Upper lobe of left lung (tissue), 6 donors: ENCODE results near the gene RHOB. TPM values are rescaled to one million over a fixed set of nuclear protein-coding genes. Genes with fewer than 3 reads are reported as not detected.

Source experiments
- ATAC-seq, 2 donors: fragments of 200-7000 bp; cut with Tn5 transposase; one replicate each; pipeline ENCODE4 v1.9.1; 2022; ENCODE audit warnings: mild to moderate bottlenecking in 2 of 2, moderate library complexity in 2 of 2; ENCODE audit not compliant: low FRiP score in 2 of 2
- DNase-seq, 2 donors: peaks; one replicate each; pipeline ENCODE4 v3.0.0-alpha.2; 2019 to 2020
- H3K27ac ChIP-seq, 4 donors: fragments of 200-600 bp; sonication (generic); one replicate each; pipeline ENCODE4 v1.5.1; 2016 to 2019
- H3K27me3 ChIP-seq, 4 donors: fragments of 200-600 bp; sonication (generic); one replicate each; pipeline ENCODE4 v1.5.1; 2017 to 2019
- H3K36me3 ChIP-seq, 4 donors: fragments of 200-600 bp; sonication (generic); one replicate each; pipeline ENCODE4 v1.5.1; 2016 to 2019
- H3K4me1 ChIP-seq, 4 donors: fragments of 200-600 bp; sonication (generic); one replicate each; pipeline ENCODE4 v1.5.1; 2018 to 2019
- H3K4me3 ChIP-seq, 4 donors: fragments of 200-600 bp; sonication (generic); one replicate each; pipeline ENCODE4 v1.5.1; 2017 to 2019; ENCODE audit warnings: mild to moderate bottlenecking in 2 of 4, moderate library complexity in 1 of 4
- H3K9me3 ChIP-seq, 4 donors: fragments of 200-600 bp; sonication (generic); one replicate each; pipeline ENCODE4 v1.5.1; 2018 to 2019
- CTCF ChIP-seq, 6 experiments: fragments of 450-650 bp in 4 of 6; fragments of 200-600 bp in 2 of 6; sonication (generic) in 2 of 6; IDR thresholded peaks; one replicate each; pipeline ENCODE4 v1.5.1; 2016 to 2019; ENCODE audit warnings: antibody characterized with exemption in 6 of 6
- EP300 ChIP-seq, 4 donors: sonication (generic); formaldehyde crosslinking; IDR thresholded peaks; one replicate each; pipeline ENCODE4 v1.5.1; 2017; ENCODE audit warnings: antibody characterized with exemption in 4 of 4, control low read depth in 2 of 4
- POLR2A ChIP-seq, 4 donors: fragments of 450-650 bp; IDR thresholded peaks; one replicate each; pipeline ENCODE4 v1.5.1; 2016 to 2017; ENCODE audit warnings: antibody characterized with exemption in 4 of 4, mild to moderate bottlenecking in 2 of 4
- POLR2AphosphoS5 ChIP-seq, 2 donors: sonication (generic); formaldehyde crosslinking; IDR thresholded peaks; one replicate each; pipeline ENCODE4 v1.5.1; 2017; ENCODE audit warnings: antibody characterized with exemption in 2 of 2
- WGBS, 2 donors: methylation state at CpG; one replicate each; pipeline ENCODE4 v1.1.5; 2017 to 2018; 5-methylcytosine and 5-hydroxymethylcytosine counted together
- total RNA-seq, 6 donors: library from RNA; depleted of rRNA in 4 of 6; stranded (reverse); fragments of >200 nt in 4 of 6; gene quantifications; one replicate each; pipeline versions ENCODE4 v1.1.0 to v1.2.1, GENCODE V29; 2016 to 2021
- donor health status: DM: no; HTN: no; CAD: no; lungs with moderate emphysema.
- donor health status: DM: no; HTN: yes; CAD: no; lungs with severe emphysema.

The RHOB gene
- total RNA-seq, 6 donors from 2014 or later: 193 to 583 (median 336) TPM

DNA sequence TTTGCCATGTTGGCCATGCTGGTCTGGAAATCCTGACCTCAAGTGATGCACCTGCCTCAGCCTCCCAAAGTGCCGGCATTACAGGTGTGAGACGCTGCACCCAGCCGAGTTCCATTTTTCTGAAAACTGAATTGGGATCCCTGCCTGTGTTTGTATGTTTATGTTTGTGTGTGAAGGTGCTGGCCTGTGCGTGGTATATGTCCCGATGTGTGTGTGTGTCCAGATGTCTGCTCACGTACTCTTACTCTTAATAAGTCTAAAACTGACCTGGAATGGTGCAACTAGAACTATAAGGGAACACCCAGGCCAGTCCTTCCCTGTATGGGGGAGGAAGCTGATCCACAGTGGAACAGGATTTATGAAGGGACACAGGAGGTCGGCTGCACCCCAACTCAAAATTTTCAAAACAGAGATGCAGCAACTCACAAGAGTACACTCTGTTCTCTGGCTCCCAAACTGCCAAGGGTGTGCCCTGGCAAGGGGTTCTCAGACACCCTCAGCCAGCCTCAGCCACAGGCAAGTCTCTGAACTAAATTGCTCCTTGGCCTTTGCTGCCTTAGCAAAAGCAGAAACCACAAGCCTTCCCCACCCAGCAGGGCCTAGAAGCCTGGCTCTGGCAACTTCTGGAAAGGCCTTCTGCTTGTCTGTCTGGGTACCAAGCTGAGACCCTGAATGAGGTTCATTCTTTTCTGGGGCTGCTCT is 36.5 kb downstream of the RHOB start:
- H3K4me1 ChIP-seq: peaks cover 0 to 10% (median 3%) of the 10 kb centered on the region in 4 donors
- no peak for DNase-seq
- H3K27me3 ChIP-seq: no peaks in the 10 kb centered on the region
- ATAC-seq: peak in 1 of 2 donors; percentile 85
- WGBS, 2 donors: 92 to 100% methylated on average over 4 to 7 of the region's 7 CpGs
- H3K27ac ChIP-seq: peak overlapping the region in 1 of 4 donors; percentile 22
- H3K4me3 ChIP-seq: no peak overlapping the region
- no peaks in the 10 kb centered on the region for H3K9me3 ChIP-seq
- no peaks in the 10 kb centered on the region for H3K36me3 ChIP-seq
- TF ChIP-seq POLR2AphosphoS5 (IDR thresholded peaks at IDR 0.05) (no peak), EP300 (IDR thresholded peaks at IDR 0.05) (peak in 1 of 4 donors; percentile 34), POLR2A (IDR thresholded peaks at IDR 0.05) (no peak)

- TF ChIP-seq CTCF (IDR thresholded peaks at IDR 0.05) (no peak), POLR2AphosphoS5 (IDR thresholded peaks at IDR 0.05) (no peak), EP300 (IDR thresholded peaks at IDR 0.05) (no peak), POLR2A (IDR thresholded peaks at IDR 0.05) (no peak)
- H3K4me3 ChIP-seq: no peak overlapping the region
- 78 to 93% methylated on average over 4 to 6 of the region's 6 CpGs for WGBS, 2 donors
- H3K36me3 ChIP-seq: no peaks in the 10 kb centered on the region
- no peaks in the 10 kb centered on the region for H3K27me3 ChIP-seq
- no peak overlapping the region for H3K27ac ChIP-seq
- no peak for DNase-seq
- no peaks in the 10 kb centered on the region for H3K9me3 ChIP-seq
- no peak for ATAC-seq
- peaks cover 0 to 10% (median 3%) of the 10 kb centered on the region in 4 donors for H3K4me1 ChIP-seq
These were observed 37.3 kb downstream of the RHOB start for GRCh38 chr2:20484034-20484617.

GRCh38 chr2:20484810-20485611 is 38.1 kb downstream of the RHOB start:
- no peak overlapping the region for H3K4me3 ChIP-seq
- peaks cover 0 to 10% (median 3%) of the 10 kb centered on the region in 4 donors for H3K4me1 ChIP-seq
- no peaks in the 10 kb centered on the region for H3K36me3 ChIP-seq
- H3K27me3 ChIP-seq: no peaks in the 10 kb centered on the region
- no peak for TF ChIP-seq EP300 (IDR thresholded peaks at IDR 0.05)
- no peak for TF ChIP-seq POLR2AphosphoS5 (IDR thresholded peaks at IDR 0.05)
- TF ChIP-seq POLR2A (IDR thresholded peaks at IDR 0.05): no peak
- TF ChIP-seq CTCF (IDR thresholded peaks at IDR 0.05): no peak
- H3K9me3 ChIP-seq: no peaks in the 10 kb centered on the region
- no peak overlapping the region for H3K27ac ChIP-seq
- DNase-seq: no peak
- WGBS, 2 donors: 86 to 89% methylated on average over 8 of the region's 8 CpGs
- ATAC-seq: no peak

DNA sequence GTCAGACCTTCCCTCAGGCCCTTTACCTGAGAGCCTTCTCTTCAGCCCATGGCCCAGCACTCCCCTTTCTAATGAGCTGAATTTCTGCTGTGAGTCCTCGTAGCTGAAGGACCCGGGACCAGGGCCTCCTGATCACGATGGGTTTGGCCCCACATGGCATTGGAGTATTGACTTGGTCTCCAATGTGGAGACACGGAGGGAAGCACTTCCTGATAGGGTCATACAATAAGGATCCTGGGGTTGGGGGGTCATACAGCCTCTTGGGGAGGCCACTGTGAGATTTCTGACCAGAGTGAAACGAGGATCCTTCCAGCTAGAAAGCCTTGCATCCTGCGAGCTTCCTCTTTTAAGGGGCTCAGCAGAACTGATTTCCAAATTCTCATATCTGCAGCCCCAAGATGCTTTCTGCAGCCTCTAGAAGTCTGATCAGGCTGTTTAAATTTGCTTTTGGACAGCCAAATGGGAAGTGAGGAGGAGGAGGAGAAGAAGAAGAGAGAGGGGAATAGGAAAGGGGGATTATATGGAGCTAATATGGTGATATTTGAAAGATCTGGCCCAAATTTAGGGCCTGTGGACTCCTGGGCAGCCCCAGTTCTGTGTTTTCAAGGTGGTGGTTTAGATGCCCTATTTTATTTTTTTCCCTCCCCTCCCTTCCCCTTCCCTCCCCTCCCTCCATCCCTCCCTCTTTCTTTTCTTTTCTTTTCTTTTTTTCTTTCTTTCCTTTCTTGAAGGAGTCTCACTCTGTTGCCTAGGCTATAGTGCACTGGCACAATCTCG is 38.9 kb downstream of the RHOB start:
- Histone ChIP-seq H3K4me3 (no peak overlapping the region), H3K4me1 (peaks cover 0 to 10% (median 3%) of the 10 kb centered on the region in 4 donors), H3K27ac (no peak overlapping the region), H3K27me3 (no peaks in the 10 kb centered on the region), H3K9me3 (no peaks in the 10 kb centered on the region), H3K36me3 (no peaks in the 10 kb centered on the region)
- DNase-seq (peak in 1 of 2 donors; percentile 10), ATAC-seq (no peak)
- WGBS, 2 donors: 73 to 85% methylated on average over 5 to 7 of the region's 7 CpGs
- TF ChIP-seq CTCF (IDR thresholded peaks at IDR 0.05) (no peak), POLR2A (IDR thresholded peaks at IDR 0.05) (no peak), POLR2AphosphoS5 (IDR thresholded peaks at IDR 0.05) (no peak), EP300 (IDR thresholded peaks at IDR 0.05) (no peak)
